AG04449 (cell line): ENCODE data around the gene ALPK1.

Experiments used
- CTCF ChIA-PET: fragments of 350-600 bp; formaldehyde crosslinking; extraction: SDS; loops from one replicate; lab custom pipeline; 2021; ENCODE audit warnings: antibody characterized with exemption; lab: Yijun Ruan, JAX
- POLR2A ChIA-PET: fragments of 400-600, 350-600 bp; formaldehyde crosslinking; extraction: SDS; loops from one replicate; lab custom pipeline; 2020; ENCODE audit warnings: antibody characterized with exemption, inconsistent platforms; lab: Yijun Ruan, JAX
- DNase-seq: peaks from one replicate; pipeline ENCODE4 v3.0.0-alpha.2; 2010; ENCODE audit warnings: low read depth, low spot score
- H3K4me3 ChIP-seq: 2 replicates; pipeline ENCODE4 v1.5.1; 2011; ENCODE audit warnings: low read depth, mild to moderate bottlenecking, control low read depth, low read length
- TF ChIP-seq, protein P1 (sequence below): IDR thresholded peaks from one replicate; pipeline ENCODE4 v1.5.1; 2011; ENCODE audit warnings: mild to moderate bottlenecking, moderate library complexity, low read length, control low read depth, inconsistent platforms; ENCODE audit not compliant: insufficient read depth; ENCODE audit errors: missing control alignments

Gene ALPK1

GRCh38 chr4:112448306-112449132 is 151.3 kb downstream of the ALPK1 start:
- TF ChIP-seq, protein P1, sequence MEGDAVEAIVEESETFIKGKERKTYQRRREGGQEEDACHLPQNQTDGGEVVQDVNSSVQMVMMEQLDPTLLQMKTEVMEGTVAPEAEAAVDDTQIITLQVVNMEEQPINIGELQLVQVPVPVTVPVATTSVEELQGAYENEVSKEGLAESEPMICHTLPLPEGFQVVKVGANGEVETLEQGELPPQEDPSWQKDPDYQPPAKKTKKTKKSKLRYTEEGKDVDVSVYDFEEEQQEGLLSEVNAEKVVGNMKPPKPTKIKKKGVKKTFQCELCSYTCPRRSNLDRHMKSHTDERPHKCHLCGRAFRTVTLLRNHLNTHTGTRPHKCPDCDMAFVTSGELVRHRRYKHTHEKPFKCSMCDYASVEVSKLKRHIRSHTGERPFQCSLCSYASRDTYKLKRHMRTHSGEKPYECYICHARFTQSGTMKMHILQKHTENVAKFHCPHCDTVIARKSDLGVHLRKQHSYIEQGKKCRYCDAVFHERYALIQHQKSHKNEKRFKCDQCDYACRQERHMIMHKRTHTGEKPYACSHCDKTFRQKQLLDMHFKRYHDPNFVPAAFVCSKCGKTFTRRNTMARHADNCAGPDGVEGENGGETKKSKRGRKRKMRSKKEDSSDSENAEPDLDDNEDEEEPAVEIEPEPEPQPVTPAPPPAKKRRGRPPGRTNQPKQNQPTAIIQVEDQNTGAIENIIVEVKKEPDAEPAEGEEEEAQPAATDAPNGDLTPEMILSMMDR = no peak
- DNase-seq = no peak
- no peak overlapping the region for H3K4me3 ChIP-seq
- POLR2A ChIA-PET = no interaction called here
- CTCF ChIA-PET = no interaction called here

DNA sequence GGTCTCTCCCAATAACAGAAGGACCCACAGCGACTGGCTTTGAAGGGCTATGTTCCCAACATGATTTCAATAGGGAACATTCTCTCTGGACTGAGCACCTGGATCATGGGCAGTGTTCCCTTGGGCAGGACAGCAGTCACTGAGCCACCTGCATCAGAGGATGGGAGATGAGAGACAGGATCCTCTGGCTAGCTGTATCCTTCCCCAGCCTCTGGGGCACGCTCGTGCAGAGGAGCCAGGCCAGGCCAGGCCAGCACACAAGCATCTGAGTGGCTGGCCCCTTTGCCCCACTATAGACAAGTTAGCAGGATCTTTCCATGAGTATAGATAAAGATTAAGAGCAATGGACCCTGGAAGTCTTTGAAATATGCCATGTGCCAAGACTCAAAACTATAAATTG is 152.5 kb downstream of the ALPK1 start:
- no peak for DNase-seq
- H3K4me3 ChIP-seq = no peak overlapping the region
- TF ChIP-seq, protein P1 = no peak
- ChIA-PET CTCF (no interaction called here), POLR2A (no interaction called here)

DNA sequence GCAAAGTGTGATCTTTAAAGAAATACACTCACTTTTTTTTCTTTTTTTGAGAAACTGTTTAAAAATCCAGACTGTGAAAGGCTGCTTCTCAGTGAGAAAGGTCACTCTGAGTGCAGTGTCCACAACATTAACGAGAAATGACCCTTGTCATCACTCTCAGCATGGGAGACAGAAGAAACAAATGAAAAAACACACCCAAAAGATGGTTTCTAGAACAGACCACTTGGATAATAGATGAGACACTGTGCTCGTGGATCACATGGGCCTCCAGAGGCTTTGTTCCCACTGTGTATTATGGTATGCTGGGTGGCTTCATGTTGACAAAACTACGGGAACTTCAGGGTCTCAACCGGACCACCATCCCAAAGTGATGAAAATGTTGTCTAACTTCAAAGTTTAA is 153.9 kb downstream of the ALPK1 start:
- ChIA-PET POLR2A (no interaction called here), CTCF (no interaction called here)
- no peak for DNase-seq
- H3K4me3 ChIP-seq = no peak overlapping the region
- TF ChIP-seq, protein P1 = no peak

GRCh38 chr4:112451831-112452230 is 154.7 kb downstream of the ALPK1 start:
- DNase-seq = no peak
- POLR2A ChIA-PET = no interaction called here
- no peak overlapping the region for H3K4me3 ChIP-seq
- TF ChIP-seq, protein P1 = no peak
- CTCF ChIA-PET = no interaction called here

DNA sequence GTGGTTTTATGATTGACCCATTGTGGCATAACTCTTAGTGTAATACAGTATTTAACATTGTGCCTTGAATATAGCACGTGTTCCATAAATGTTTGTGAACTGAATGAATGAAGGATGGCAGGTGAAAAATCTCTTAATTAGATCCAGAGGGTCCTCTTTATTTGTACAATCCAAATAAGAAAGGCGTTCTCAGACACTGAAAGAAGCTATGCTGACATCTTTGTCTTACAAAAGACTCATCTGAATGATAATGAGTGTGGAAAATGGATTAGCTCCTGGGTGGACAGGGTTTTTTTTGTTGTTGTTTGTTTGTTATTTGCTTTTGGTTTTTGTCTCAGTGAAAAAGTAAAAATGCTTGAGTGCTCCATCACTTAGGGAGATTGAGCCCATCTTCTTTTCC is 156.2 kb downstream of the ALPK1 start:
- CTCF ChIA-PET = no interaction called here
- POLR2A ChIA-PET = no interaction called here
- TF ChIP-seq, protein P1 = no peak
- H3K4me3 ChIP-seq = no peak overlapping the region
- no peak for DNase-seq

DNA sequence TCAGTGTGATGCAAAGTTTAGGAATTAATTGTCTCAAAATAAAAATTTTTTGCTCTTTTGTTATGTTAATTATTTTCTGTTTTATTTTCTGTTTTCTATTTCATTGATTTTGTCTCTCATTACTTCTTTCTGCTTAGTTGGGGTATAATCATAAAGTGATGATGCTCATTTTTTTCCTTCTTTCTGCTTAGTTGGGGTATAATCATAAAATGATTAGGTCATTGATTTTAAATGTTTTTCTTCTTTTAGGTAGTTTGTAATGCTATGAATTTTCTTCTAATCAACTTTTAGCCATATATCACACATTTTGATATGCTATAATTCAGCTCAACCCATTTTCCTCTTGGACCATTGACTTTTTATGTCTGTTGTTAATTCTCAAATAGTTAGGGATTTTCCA is 175.1 kb downstream of the ALPK1 start:
- no peak for DNase-seq
- POLR2A ChIA-PET = no interaction called here
- H3K4me3 ChIP-seq = no peak overlapping the region
- TF ChIP-seq, protein P1 = no peak
- CTCF ChIA-PET = no interaction called here
